Activated CD4-positive, alpha-beta T cell treated with anti-CD3 and anti-CD28 coated beads, Interleukin-2, amount 50 U/mL, for 24 hours (primary cell): ENCODE data around the gene PRPS2.
A peak's percentile ranks its signal among the peaks of the same experiment; 100 is the strongest.

Experiments used
- DNase-seq, 2 donors: peaks; one replicate each; pipeline ENCODE4 v3.0.0-alpha.2; 2020; ENCODE audit warnings: low read depth in 1 of 2, low spot score in 1 of 2

The PRPS2 gene

GRCh38 chrX:12814420-12814819 lies 23.2 kb downstream of the PRPS2 start:
- peak in 1 of 2 donors; percentile 3 for DNase-seq

- no peak for DNase-seq
Measured at GRCh38 chrX:12817528-12817927, 26.3 kb downstream of the PRPS2 start.

GRCh38 chrX:12819222-12819621 lies 28.0 kb downstream of the PRPS2 start:
- DNase-seq: no peak

- DNase-seq: no peak
Measured at GRCh38 chrX:12820737-12821136, 29.5 kb downstream of the PRPS2 start.

GRCh38 chrX:12824944-12825343 lies 33.7 kb downstream of the PRPS2 start:
- no peak for DNase-seq

- no peak for DNase-seq
Measured at GRCh38 chrX:12825801-12826200, 34.6 kb downstream of the PRPS2 start.

GRCh38 chrX:12843061-12843667 lies 52.0 kb downstream of the PRPS2 start:
- DNase-seq: no peak

- no peak for DNase-seq
Measured at GRCh38 chrX:12843668-12844279, 52.6 kb downstream of the PRPS2 start.

GRCh38 chrX:12844319-12844718 lies 53.1 kb downstream of the PRPS2 start:
- DNase-seq: no peak

GRCh38 chrX:12865359-12865758 lies 74.1 kb downstream of the PRPS2 start:
- no peak for DNase-seq

GRCh38 chrX:12866451-12867377 lies 75.5 kb downstream of the PRPS2 start, which contains the start of gene TLR7:
TSS of gene TLR7 (plus strand) at chrX:12867072. CDS start at chrX:12867579, 507 bp downstream.
- DNase-seq: no peak

GRCh38 chrX:12867685-12868084 lies 76.5 kb downstream of the PRPS2 start:
- no peak for DNase-seq

- DNase-seq: no peak
Measured at GRCh38 chrX:12868747-12869146, 77.5 kb downstream of the PRPS2 start.

- no peak for DNase-seq
Measured at GRCh38 chrX:12871257-12871656, 80.0 kb downstream of the PRPS2 start.

- DNase-seq: no peak
Measured at GRCh38 chrX:12872741-12873140, 81.5 kb downstream of the PRPS2 start.
